Effector memory CD8-positive, alpha-beta T cell (primary cell): ENCODE data around the gene PPP1R1B.

ENCODE experiments used
- ATAC-seq: fragments of 150-1000 bp; cut with Tn5 transposase; replicated peaks from 2 replicates; pipeline ENCODE4 v1.10.0; 2021; ENCODE audit warnings: mild to moderate bottlenecking, moderate library complexity
- DNase-seq, 3 experiments: peaks; one replicate each; pipeline ENCODE4 v3.0.0; 2021
- H3K27ac Mint-ChIP-seq, 2 donors: one replicate each; pipeline ENCODE4 v1.8.0; 2022; ENCODE audit warnings: mild to moderate bottlenecking in 2 of 2, mixed read lengths in 2 of 2, moderate library complexity in 2 of 2
- H3K27me3 Mint-ChIP-seq, 2 donors: one replicate each; pipeline ENCODE4 v1.8.0; 2022; ENCODE audit warnings: mixed read lengths in 2 of 2
- H3K36me3 Mint-ChIP-seq: one replicate; pipeline ENCODE4 v1.8.0; 2022; ENCODE audit warnings: mild to moderate bottlenecking, moderate library complexity, mixed read lengths; ENCODE audit not compliant: insufficient read depth
- H3K4me1 Mint-ChIP-seq, 2 donors: one replicate each; pipeline ENCODE4 v1.8.0; 2022; ENCODE audit warnings: low read depth in 2 of 2, mixed read lengths in 2 of 2
- H3K4me3 Mint-ChIP-seq, 2 donors: one replicate each; pipeline ENCODE4 v1.8.0; 2022; ENCODE audit warnings: mild to moderate bottlenecking in 2 of 2, mixed read lengths in 2 of 2, moderate library complexity in 2 of 2
- H3K9me3 Mint-ChIP-seq, 2 donors: one replicate each; pipeline ENCODE4 v1.8.0; 2022; ENCODE audit warnings: mixed read lengths in 2 of 2

PPP1R1B gene

DNA sequence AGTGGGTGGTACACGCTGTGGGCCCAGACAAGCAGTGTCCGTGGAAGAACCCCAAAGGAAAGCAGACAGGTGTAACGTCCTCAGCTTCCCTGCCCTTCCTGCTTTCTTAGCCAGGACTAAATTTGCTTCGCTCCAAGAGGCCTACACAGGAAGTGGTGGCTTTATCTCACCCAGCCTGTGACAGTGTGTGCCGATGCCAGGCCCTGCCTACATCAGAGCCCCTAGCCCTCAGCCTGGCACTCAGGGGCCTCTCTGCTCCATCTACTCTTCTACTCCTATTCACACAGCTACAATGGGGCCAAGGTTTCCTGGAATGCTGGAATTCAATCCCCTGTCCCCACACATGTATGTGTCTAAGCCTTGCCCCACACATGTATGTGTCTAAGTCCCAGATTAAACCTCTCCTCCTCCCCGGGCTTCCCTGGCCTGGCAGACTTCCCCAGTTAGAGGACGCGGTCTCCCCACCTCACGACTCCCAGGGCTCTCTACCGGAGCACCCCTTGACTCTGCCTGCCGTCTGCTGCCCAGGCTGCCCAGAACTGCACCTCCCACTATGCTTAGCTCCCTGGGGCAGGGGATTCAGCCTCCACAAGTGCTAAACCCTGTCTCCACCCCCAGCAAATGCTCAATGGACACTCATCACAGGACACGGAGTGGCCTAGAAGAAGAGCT lies 52.9 kb downstream of the PPP1R1B start:
- DNase-seq (peak; percentile 25 to 41 (median 38)), ATAC-seq (peak; percentile 74)
- peaks cover 8% of the 10 kb centered on the region for H3K36me3 Mint-ChIP-seq
- H3K4me1 Mint-ChIP-seq: peaks cover 57 to 59% of the 10 kb centered on the region in 2 donors
- H3K4me3 Mint-ChIP-seq: peak overlapping the region; percentile 58 to 69
- peak overlapping the region; percentile 95 to 98 for H3K27ac Mint-ChIP-seq
- no peaks in the 10 kb centered on the region for H3K27me3 Mint-ChIP-seq
- no peaks in the 10 kb centered on the region for H3K9me3 Mint-ChIP-seq

DNA sequence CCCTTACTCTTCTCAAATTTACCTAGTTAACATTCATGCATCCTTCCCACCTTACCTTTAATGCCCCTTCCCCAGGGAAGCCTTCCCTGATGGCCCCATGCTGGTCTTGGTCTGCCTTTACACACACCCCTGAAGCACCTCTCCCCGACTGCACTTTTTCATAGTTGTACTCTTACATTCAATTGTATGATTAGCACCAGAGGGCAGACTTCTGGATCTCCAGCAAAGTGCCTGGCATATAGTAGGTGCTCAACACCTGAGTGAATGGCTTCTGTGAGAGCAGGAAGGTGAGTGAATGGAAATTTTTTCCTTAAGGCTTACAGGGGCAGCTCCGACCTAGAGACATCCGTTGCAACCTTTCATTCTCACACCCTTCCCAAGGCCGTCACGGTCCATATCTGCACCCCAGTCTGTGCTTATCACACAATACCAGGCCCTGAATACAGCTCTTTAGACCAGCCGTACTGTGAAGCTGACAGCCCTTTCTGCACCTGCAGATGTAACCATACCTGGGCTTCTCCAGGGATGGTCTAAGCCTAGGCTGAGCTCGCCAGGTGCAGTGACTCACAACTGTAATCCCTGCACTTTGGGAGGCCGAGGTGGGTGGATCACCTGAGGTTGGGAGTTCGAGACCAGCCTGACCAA lies 56.7 kb downstream of the PPP1R1B start:
- ATAC-seq (no peak), DNase-seq (no peak)
- Mint-ChIP-seq H3K36me3 (peaks cover 13% of the 10 kb centered on the region), H3K27me3 (no peaks in the 10 kb centered on the region), H3K4me3 (no peak overlapping the region), H3K9me3 (peaks cover 0 to 5% of the 10 kb centered on the region in 2 donors), H3K27ac (no peak overlapping the region), H3K4me1 (peaks cover 43 to 46% of the 10 kb centered on the region in 2 donors)

DNA sequence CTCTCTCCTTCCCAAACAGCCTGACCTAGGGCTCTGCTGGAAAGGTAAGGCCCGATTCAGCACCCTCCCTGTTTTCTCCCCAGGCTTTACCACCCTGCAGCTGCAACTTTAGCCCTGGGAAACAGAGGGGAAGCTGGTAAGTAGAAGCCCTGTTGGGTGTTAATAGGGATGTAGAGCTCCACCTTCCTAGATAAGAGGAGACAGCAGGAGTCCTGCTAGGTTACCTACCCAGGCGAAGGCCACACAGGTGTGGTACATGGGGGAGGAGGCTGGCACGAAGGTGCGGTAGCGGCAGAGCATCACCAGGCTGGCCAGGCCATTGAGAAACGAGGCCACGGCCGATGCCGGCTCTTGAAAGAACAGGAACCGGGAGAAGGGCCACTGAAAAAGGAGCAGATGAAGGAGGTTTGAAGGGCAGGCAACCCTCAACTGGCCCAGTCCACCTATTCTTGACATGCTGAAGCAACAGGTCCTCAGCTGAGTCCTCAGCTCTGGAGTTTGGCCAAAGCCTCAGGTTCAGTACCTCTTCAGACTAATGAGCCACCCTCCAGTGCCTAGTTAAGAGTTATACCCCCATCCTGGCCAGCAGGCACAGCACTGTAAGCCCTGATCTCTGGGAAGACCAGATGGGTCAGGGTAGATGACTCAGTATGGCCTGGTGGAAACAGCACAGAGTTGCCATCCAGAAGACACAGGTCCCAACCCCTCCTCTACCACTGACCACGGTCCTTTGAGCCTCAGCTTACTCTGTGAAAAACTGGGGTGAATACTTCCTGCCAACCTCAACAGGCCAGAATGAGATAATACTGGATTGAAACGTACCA lies 57.8 kb downstream of the PPP1R1B start:
- Mint-ChIP-seq H3K36me3 (peaks cover 13% of the 10 kb centered on the region), H3K27me3 (no peaks in the 10 kb centered on the region), H3K27ac (no peak overlapping the region), H3K9me3 (peaks cover 0 to 12% of the 10 kb centered on the region in 2 donors), H3K4me3 (no peak overlapping the region), H3K4me1 (peaks cover 39 to 41% of the 10 kb centered on the region in 2 donors)
- DNase-seq (no peak), ATAC-seq (no peak)
